Liver (tissue), 9 donors: ENCODE measurements around the gene SMIM13. TPM values are rescaled to one million over a fixed set of nuclear protein-coding genes. Genes with fewer than 3 reads are reported as not detected.

Source experiments
- DNase-seq: peaks from one replicate; pipeline ENCODE4 v3.0.0-alpha.2; 2017; ENCODE audit warnings: low spot score
- H3K27ac ChIP-seq, 2 donors: one replicate each; pipeline ENCODE4 v1.7.0; 2013; ENCODE audit warnings: inconsistent platforms in 2 of 2, low read length in 2 of 2, control low read depth in 1 of 2, low read depth in 1 of 2, mild to moderate bottlenecking in 1 of 2
- H3K27me3 ChIP-seq, 4 donors: one replicate each; pipeline versions ENCODE4 v1.6.1 to v1.7.0; 2013; ENCODE audit warnings: low read length in 3 of 4, inconsistent platforms in 1 of 4, mild to moderate bottlenecking in 1 of 4, moderate library complexity in 1 of 4; ENCODE audit not compliant: control insufficient read depth in 4 of 4, insufficient read depth in 4 of 4
- H3K36me3 ChIP-seq, 4 donors: one replicate each; pipeline versions ENCODE4 v1.6.1 to v1.7.0; 2013; ENCODE audit warnings: low read length in 3 of 4, mild to moderate bottlenecking in 3 of 4, low read depth in 1 of 4, moderate library complexity in 1 of 4; ENCODE audit not compliant: control insufficient read depth in 4 of 4, insufficient read depth in 3 of 4
- H3K4me1 ChIP-seq, 4 donors: one replicate each; pipeline versions ENCODE4 v1.6.1 to v1.7.0; 2013; ENCODE audit warnings: low read length in 3 of 4, mild to moderate bottlenecking in 3 of 4, moderate library complexity in 1 of 4; ENCODE audit not compliant: control insufficient read depth in 4 of 4, insufficient read depth in 4 of 4
- H3K4me3 ChIP-seq, 3 donors: one replicate each; pipeline versions ENCODE4 v1.6.1 to v1.7.0; 2013; ENCODE audit warnings: low read length in 3 of 3, control low read depth in 1 of 3, low read depth in 1 of 3, mild to moderate bottlenecking in 1 of 3
- H3K9ac ChIP-seq, 2 donors: one replicate each; pipeline ENCODE4 v1.7.0; 2013; ENCODE audit warnings: low read length in 2 of 2, mild to moderate bottlenecking in 2 of 2, moderate library complexity in 2 of 2, control low read depth in 1 of 2, low read depth in 1 of 2
- H3K9me3 ChIP-seq, 4 donors: one replicate each; pipeline versions ENCODE4 v1.6.1 to v1.7.0; 2013; ENCODE audit warnings: low read length in 3 of 4; ENCODE audit not compliant: control insufficient read depth in 4 of 4
- ATF3 ChIP-seq: IDR thresholded peaks from 2 replicates; pipeline ENCODE4 v1.6.1; 2016; ENCODE audit warnings: antibody characterized with exemption
- EGR1 ChIP-seq, 2 donors: IDR thresholded peaks; 2 replicates each; pipeline ENCODE4 v1.6.1; 2016 to 2018; ENCODE audit warnings: antibody characterized with exemption in 2 of 2, low read depth in 2 of 2
- FOXA2 ChIP-seq: IDR thresholded peaks from 2 replicates; pipeline ENCODE4 v1.6.1; 2016; ENCODE audit warnings: antibody characterized with exemption
- GABPA ChIP-seq, 2 donors: IDR thresholded peaks in 1 of 2; conservative IDR thresholded peaks in 1 of 2; 2 replicates each; pipeline ENCODE4 v1.6.1; 2016; ENCODE audit warnings: antibody characterized with exemption in 2 of 2, mild to moderate bottlenecking in 1 of 2, moderate library complexity in 1 of 2
- HNF4A ChIP-seq, 2 donors: conservative IDR thresholded peaks; 2 replicates each; pipeline ENCODE4 v1.6.1; 2016; ENCODE audit warnings: antibody characterized with exemption in 2 of 2, mild to moderate bottlenecking in 2 of 2
- HNF4G ChIP-seq: IDR thresholded peaks from 2 replicates; pipeline ENCODE4 v1.6.1; 2016; ENCODE audit warnings: antibody characterized with exemption
- MAX ChIP-seq: IDR thresholded peaks from 2 replicates; pipeline ENCODE4 v1.6.1; 2016; ENCODE audit warnings: antibody characterized with exemption
- RAD21 ChIP-seq, 2 donors: IDR thresholded peaks; 2 replicates each; pipeline ENCODE4 v1.6.1; 2016; ENCODE audit warnings: antibody characterized with exemption in 2 of 2, mild to moderate bottlenecking in 2 of 2
- REST ChIP-seq: IDR thresholded peaks from 2 replicates; pipeline ENCODE4 v1.6.1; 2016; ENCODE audit warnings: antibody characterized with exemption, mild to moderate bottlenecking
- RXRA ChIP-seq, 2 donors: IDR thresholded peaks; 2 replicates each; pipeline ENCODE4 v1.6.1; 2017 to 2018; ENCODE audit warnings: antibody characterized with exemption in 2 of 2, mild to moderate bottlenecking in 1 of 2
- TAF1 ChIP-seq: conservative IDR thresholded peaks from 2 replicates; pipeline ENCODE4 v1.6.1; 2016; ENCODE audit warnings: antibody characterized with exemption, mild to moderate bottlenecking
- ZBTB33 ChIP-seq: IDR thresholded peaks from 2 replicates; pipeline ENCODE4 v1.6.1; 2016; ENCODE audit warnings: antibody characterized with exemption
- WGBS: extraction: QIAGEN DNeasy Blood & Tissue Kit; methylation state at CpG from one replicate; pipeline ENCODE4 v1.1.7; 2013; 5-methylcytosine and 5-hydroxymethylcytosine counted together
- polyA plus RNA-seq, 2 donors: library from polyadenylated mRNA; stranded (reverse) in 1 of 2; unstranded in 1 of 2; fragments of 200-250 nt in 1 of 2; fragments of >200 nt in 1 of 2; fragmentation: Nextera tagmentation in 1 of 2; extraction: Ambion mirVana in 1 of 2; gene quantifications; one replicate each; pipeline versions ENCODE4 v1.2.1 to v1.2.3, GENCODE V29; 2013 to 2015
- total RNA-seq, 2 donors: library from RNA; depleted of rRNA; stranded (reverse); fragments of >200 nt; gene quantifications; one replicate each; pipeline ENCODE4 v1.2.3, GENCODE V29; 2014
- donor health status: healthy.
- donor health status: healthy.
- donor health status: healthy.
- donor health status: healthy.
- donor health status: healthy.

SMIM13 gene
- total and polyA plus RNA-seq, 4 donors: 2.8 to 9.0 (median 5.8) TPM

- H3K4me1 ChIP-seq: peaks cover 4 to 14% (median 12%) of the 10 kb centered on the region in 4 donors
- no peak overlapping the region for H3K9ac ChIP-seq
- no peaks in the 10 kb centered on the region for H3K36me3 ChIP-seq
- DNase-seq: no peak
- no peaks in the 10 kb centered on the region for H3K27me3 ChIP-seq
- no peak overlapping the region for H3K4me3 ChIP-seq
- no peaks in the 10 kb centered on the region for H3K9me3 ChIP-seq
- 62% methylated on average over 4 of the region's 4 CpGs for WGBS
- TF ChIP-seq MAX (no peak), EGR1 (IDR thresholded peaks at IDR 0.05; ENCODE audit: low read depth in 2 of 2) (no peak), RXRA (IDR thresholded peaks at IDR 0.05) (no peak)
- no peak overlapping the region for H3K27ac ChIP-seq
Measured at GRCh38 chr6:11096109-11096508, 2.5 kb downstream of the SMIM13 start.

GRCh38 chr6:11097476-11097875 is 3.8 kb downstream of the SMIM13 start:
- no peak overlapping the region for H3K9ac ChIP-seq
- no peaks in the 10 kb centered on the region for H3K36me3 ChIP-seq
- WGBS: 81% methylated on average over 8 of the region's 8 CpGs
- DNase-seq: no peak
- no peaks in the 10 kb centered on the region for H3K9me3 ChIP-seq
- peaks cover 4 to 13% (median 12%) of the 10 kb centered on the region in 4 donors for H3K4me1 ChIP-seq
- TF ChIP-seq TAF1 (no peak), RAD21 (IDR thresholded peaks at IDR 0.05) (no peak), RXRA (IDR thresholded peaks at IDR 0.05) (no peak), EGR1 (IDR thresholded peaks at IDR 0.05; ENCODE audit: low read depth in 2 of 2) (no peak), FOXA2 (no peak), HNF4A (conservative IDR thresholded peaks at IDR 0.05) (no peak), ZBTB33 (no peak), GABPA (IDR thresholded peaks at IDR 0.05 in 1 of 2, conservative IDR thresholded peaks at IDR 0.05 in 1 of 2) (no peak), REST (no peak), HNF4G (no peak)
- H3K27me3 ChIP-seq: no peaks in the 10 kb centered on the region
- H3K27ac ChIP-seq: no peak overlapping the region
- no peak overlapping the region for H3K4me3 ChIP-seq

GRCh38 chr6:11098004-11098403 is 4.4 kb downstream of the SMIM13 start:
- WGBS: 97% methylated on average over 1 of the region's 1 CpG
- no peaks in the 10 kb centered on the region for H3K36me3 ChIP-seq
- H3K4me3 ChIP-seq: no peak overlapping the region
- no peak overlapping the region for H3K27ac ChIP-seq
- no peak for TF ChIP-seq ATF3
- TF ChIP-seq EGR1 (IDR thresholded peaks at IDR 0.05; ENCODE audit: low read depth in 2 of 2): no peak
- TF ChIP-seq RXRA (IDR thresholded peaks at IDR 0.05): no peak
- no peak for TF ChIP-seq HNF4G
- no peak for TF ChIP-seq FOXA2
- H3K4me1 ChIP-seq: peaks cover 4 to 8% (median 7%) of the 10 kb centered on the region in 4 donors
- no peak for DNase-seq
- H3K9ac ChIP-seq: no peak overlapping the region
- H3K27me3 ChIP-seq: no peaks in the 10 kb centered on the region
- no peaks in the 10 kb centered on the region for H3K9me3 ChIP-seq
